GM19328 (cell line): Measurements from ENCODE around the gene ZNF473.

Experiments used
- ATAC-seq: cut with Tn5 transposase; IDR thresholded peaks from one replicate; pipeline ENCODE4 v1.9.1; 2021; ENCODE audit warnings: mild to moderate bottlenecking, moderate library complexity; ENCODE audit not compliant: unreplicated experiment

Gene ZNF473

DNA sequence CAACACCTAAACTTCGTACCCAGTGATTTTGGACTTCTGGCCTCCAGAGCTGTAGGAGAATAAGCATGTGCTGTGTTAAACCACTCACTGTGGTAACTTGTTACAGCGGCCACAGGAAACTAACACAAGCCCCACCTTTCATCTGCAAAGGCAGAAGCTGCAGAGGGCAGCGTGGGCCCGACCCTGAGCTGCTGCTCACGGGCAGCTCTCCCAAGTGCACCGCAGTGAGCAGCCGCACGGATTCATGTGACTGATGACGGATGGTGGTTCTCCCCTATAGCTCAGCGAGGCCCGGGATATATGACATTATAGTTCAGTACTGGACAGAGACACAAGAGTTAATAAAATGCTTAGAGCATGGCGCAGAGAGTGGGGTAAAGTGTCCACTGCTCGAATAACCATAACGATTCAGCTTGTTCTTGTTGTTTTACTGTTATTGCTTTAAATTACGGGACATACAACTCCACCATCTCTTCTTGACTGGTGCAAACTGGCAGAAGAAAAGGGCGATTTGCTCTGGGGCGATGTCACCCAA lies 22.5 kb upstream of the ZNF473 start:
- no peak for ATAC-seq

DNA sequence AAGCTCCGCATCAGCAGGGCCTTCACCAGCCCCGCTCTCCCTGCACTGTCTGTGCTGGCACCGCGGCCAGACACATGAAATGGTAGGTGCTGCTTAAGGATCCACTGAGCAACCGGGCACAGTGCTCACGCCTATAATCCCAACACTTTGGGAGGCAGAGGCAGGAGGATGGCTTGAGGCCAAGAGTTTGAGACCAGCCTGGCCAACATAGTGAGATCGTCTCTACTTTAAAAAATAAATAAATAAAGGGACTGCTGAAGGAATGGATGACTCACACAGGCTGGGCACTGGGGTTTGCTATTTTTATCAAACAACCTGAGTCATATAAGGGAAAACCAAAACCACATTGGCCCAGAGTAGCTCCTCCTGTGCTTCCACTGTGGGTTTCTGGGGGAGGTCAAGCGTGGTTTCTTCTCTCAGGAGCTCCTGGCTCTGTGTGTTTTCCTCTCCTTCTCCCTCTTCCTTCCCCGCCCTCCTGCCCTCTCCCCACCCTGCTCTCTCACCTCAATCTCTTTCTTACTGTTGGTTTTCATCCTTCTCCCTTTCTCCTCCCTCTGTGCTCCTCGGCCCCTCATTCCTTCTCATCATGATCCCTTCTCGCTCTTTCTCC lies 21.9 kb upstream of the ZNF473 start:
- ATAC-seq: no peak

DNA sequence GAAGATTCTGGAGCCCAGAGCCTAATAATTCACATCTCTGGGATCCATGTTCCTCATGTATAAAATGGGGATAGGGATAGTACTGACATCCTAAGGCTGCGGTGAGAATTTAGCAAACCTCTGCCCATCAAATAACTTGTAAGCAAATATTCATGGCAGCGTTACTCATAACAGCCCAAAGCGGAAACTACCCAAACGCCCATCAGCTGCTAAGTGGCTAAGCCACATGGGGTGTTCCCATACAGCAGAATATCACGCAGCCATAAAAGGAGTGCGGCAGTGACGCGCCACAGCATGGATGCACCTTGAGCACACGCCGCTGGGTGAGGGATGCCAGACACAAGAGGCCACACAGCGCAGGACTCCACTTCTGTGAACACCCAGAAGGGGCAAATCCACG lies 20.4 kb upstream of the ZNF473 start:
- no peak for ATAC-seq

DNA sequence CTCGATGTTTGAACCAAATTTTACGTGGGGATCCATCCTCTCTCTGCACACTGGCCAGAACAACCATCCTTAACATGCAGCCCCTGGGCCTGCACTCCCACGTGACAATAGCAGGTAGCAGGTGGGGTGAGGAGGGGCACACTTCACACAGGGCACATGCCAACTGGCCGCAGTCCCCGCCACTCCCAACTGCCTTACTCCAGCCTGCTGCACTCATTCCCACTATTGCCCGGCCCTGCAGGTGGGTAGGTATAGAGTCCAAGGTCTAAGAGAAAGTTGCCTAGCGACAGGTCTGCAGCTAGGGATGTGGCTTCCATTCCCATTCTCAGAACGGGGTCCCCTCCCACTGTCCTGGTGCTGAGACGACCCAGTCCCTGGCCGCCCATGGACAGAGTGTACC lies 18.6 kb upstream of the ZNF473 start:
- ATAC-seq: no peak

DNA sequence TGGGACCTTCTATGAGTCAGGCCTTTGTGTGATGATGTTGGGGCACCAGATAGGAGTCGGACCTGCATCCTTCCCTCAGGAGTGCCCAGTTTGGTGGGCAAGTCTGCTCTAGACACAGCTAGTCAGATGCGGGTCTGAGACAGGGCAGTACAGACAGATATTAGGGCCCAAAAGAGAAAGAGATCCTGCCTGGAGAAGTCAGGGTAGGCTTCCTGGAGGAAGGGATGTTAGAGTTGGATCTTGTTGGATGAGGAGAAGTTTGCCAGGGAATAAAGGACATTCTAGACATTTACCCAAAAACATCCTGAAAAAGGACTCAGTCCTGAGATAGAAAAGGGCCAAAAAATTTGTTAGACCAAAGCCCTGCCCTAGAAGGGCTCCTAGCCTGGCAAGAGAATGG lies 17.9 kb upstream of the ZNF473 start:
- no peak for ATAC-seq

DNA sequence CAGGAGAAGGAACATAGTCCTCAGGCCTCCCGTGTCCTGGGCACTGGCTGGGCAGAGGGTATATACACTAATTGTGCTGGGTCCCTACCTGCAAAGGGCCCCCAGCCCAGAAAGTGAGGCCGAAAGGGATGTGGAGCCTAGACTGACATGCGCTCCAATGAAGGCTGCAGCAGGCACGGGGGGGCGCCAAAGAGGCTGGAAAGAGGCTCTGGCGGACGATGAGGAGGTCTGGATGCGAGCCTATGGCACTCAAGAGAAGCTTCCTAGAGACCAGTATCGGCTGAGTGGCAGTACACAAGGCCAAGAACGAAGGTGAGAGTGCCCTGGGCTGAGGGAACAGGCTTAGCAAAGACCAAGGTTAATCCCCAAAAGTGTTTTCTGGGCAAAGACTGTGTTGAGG lies 17.3 kb upstream of the ZNF473 start:
- no peak for ATAC-seq

DNA sequence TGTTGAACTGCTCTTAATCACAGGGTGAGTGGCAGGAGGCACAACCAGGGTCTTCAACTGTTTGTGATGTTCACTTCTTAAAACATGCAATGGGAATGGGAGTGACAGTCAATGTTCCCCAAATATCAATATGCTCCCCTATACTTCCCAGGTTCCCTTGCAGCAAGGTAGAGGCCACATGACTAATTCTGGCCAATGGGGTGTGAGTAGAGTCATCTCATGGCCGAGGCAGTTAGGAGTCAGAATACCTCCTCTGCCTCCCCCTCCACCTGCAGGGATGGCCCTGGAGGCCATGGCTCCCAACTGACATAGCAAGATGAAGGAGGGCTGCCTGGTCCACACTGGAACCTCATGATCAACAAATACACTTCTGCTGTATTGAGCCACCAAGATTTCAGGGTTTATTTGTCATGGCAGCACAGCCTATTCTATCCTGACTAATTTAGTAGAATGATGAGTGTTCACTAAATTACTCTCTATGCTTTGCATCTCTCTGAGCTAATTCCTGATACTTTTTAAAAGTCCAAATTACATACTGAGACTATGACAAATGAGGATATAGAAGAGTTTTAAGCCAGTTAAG lies 9.5 kb upstream of the ZNF473 start:
- no peak for ATAC-seq

DNA sequence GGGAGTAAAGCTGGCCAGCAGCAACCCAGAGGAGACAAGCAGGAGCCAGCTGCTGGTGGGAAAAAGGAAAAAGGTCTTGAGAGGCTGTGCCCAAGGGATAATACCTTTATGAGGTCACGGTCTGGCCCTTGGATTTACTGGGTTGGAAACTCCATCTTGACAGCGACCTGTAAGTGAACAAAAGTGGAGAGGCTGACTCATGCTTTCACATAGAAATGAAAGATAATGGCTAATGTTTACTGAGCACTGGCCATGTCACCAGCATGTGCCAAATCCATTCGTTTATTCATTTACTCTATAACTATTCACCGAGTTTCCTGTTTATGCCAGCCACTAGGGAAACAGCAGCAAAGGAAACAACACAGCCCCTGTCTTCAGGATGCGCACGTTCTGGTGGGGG lies 5.3 kb upstream of the ZNF473 start:
- ATAC-seq: no peak

DNA sequence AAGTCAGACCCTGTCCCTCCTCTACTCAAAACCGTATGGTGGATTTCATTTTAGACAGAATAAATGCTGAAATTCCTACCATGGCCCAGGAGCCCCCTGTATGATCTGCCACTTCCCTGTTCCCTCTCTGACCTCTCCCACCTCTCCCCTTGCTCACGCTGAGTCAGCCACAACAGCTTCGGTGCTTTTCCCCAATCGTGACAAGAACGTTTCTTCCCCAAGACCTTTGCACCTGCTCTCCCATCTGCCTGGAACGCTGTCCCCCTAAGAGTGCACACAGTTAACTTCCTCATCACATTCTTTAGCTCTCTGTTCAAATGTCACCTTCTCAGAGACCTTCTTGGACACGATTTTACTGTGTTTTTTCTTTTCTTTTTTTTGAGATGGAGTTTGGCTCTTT lies 3.0 kb upstream of the ZNF473 start:
- no peak for ATAC-seq

DNA sequence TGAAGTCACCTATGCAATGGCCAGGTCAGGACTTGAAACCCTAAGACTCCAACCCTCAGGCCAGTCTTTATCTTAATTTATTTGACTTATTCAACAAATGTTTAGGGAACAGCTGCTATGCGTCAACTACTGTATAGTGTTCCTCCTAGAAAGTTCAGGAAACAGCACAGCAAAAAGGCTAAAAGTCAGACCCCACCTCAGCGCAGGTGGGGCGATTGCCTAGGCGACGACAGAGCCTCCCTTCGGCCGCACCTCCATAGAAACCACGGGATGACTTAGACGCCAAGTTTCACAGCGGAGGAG lies 1.1 kb upstream of the ZNF473 start:
- ATAC-seq: no peak

DNA sequence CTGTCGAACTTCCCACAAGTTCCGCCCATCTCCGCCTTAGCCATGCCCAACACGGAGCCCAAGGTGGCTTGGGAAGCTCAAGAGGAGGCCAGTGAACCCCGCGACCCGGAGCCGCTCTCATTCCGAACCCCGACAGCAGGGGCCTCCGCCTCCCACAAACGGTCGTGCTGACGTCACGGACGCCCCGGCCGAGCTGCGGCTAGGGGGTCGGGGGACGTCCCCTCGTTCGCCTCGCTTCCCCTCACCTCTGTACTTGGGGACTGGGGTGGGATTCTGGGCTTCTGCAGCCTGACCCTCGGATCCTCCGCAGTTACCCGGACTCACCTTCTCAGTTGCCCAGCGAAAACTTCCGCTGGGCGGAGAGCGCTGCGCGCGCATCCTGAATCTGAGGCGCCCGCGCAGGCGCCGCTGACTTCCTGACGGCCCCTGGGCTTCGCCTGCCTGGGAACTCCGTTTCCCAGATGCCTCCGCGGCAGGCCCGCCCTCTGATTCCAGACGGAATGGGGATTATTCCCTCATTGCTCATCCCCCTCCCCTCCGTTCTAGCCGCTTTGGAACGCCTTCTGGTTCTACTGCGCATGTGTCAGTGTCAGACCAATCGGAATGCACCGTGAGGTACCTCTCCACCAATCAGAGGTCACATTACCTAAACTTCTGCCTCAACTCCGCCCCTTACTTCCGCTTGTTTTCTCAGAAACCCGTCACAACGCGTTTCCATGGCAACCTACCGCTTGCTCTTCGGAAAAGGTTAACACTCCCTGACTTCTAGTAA lies 597 bp upstream of the ZNF473 start, which contains the start of gene VRK3:
Gene VRK3 (minus strand): TSS at position 351 of the 772 bp plus-strand sequence. CDS start 9,210 bp downstream, outside the sequence.
- ATAC-seq: peak; percentile 79

DNA sequence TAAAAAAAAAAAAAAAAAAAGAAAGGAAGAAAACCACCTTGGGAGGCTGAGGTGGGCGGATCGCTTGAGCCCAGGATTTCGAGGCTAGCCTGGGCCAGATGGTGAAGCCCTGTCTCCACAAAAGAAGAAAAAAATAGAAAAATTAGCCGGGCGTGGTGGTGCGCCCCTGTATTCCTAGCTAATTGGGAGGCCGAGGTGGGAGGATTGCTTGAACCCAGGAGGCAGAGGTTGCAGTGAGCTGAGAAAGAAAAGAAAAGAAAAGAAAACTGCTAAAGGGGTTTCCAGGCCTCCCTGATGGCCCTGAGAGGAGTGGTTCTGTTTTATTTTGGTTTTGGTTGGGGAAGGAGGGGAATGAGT lies 723 bp downstream of the ZNF473 start:
- no peak for ATAC-seq

DNA sequence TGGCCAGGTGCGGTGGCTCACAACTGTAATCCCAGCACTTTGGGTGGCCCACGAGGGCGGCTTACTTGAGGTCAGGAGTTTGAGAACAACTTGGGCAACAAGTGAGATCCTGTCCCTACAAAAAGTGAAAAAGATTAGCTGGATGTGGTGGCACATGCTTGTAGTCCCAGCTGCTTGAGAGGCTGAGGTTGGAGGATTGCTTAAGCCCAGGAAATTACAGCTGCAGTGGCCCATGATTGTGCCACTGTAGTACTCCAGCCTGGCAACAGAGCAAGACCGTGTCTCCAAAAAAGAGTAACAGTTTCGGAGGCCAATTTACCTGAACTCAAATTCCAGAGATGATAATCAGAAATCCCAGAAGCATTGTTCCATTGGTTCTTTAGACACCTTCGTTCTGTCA lies 4.4 kb downstream of the ZNF473 start:
- no peak for ATAC-seq

DNA sequence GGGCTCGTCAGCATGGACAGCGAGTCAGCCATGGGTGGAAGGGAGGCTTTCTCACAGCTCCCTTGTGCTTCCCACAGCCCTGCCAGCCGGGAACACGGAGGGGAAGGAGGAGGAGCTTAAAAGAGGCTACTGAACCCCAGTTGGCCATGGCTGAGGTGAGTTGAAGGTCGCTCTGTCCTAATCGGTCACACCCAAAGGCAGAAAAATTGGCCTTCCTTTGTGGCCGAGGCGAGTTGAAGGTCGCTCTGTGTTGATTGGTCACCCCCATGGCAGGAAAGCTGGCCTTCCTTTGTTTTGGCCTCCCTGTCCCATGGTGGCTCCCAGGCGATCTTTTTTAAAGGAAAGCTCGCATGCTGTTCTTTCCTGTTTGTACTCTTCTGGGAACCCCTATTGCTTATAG lies 5.1 kb downstream of the ZNF473 start:
- ATAC-seq: no peak

DNA sequence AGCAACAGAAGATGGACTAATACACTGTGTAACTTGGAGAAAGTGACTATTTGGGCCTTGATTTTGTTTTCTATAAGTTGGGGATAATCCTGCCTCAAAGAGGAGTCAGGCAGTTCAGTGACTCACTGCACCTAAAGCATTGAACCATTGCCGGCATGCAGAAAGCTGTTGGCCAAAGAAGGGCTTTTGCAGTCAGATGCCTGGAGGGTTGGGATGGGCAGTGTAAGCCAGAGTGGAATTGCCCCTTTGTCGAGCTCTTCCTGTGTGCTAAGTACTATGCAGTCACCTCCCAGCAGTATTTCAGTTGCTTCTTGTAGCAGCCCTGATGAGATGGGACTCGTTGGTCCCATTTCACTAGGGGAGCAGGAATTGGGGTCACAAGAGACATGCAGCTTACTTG lies 11.1 kb downstream of the ZNF473 start:
- no peak for ATAC-seq

DNA sequence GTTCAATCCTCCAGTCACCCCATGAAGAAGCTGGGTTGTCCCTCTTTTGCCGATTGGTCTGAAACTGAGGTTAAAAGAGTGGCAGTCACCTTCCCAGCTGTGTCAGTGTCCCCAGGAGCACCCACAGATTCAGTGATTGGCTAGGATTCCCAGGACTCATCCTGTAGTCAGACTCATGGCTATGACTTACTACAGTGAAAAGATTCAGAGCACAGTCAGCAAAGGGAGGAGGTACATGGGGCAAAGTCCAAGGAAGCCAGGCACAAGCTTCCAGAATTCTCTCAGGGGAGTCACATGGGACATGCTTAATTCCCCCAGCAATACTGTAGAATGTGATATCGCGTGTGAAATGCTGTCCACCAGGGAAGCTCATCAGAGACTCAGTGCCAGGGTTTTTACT lies 14.2 kb downstream of the ZNF473 start:
- ATAC-seq: no peak

DNA sequence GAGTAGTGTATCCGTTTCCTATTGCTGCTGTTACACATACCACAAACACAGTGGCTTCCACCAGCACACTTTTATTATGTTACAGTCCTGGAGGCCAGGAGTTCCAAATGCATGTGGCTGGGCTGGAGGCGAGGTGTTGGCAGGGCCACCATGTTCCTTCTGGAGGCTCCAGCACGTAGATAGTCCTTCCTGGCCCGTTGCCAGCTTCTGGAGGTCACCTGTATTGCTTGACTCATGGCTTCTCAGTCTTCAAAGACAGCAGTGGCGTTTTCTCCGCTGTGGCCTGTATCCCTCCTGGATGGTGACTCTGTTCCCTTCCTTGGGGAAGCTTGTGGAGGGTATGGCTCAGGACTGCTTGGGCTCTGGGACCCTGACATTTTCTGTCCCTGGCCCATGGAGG lies 15.2 kb downstream of the ZNF473 start:
- ATAC-seq: no peak

DNA sequence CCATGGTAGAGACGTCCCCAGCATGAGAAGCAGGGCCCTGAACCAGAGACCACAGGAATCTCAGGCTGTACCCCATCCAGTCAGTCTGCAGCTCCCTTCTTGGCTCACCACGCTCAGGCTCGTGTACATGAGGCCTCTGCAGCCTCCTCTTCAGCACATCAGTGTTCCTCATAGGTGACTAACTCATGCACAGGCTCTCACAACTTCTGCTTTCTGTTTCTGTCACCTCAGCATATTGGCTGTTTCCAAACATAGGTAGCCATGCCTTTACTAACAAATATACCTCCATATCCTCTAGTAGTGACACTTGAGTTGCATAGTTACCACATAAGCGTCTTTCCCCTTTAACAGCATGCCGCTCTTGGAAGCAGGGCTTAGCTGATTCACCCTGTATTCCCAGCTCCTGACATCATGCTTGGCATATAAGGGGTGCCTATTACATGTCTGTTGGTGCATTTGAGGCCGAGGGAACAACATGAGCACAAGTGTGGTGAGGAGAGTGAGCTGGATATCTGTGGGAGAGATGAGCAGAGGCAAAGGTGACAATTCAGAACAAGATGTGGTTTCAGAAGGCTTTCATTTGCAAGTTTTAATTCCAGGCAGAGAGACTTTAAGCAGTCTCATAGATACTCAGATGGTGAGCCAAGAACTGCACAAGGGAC lies 16.7 kb downstream of the ZNF473 start:
- no peak for ATAC-seq

DNA sequence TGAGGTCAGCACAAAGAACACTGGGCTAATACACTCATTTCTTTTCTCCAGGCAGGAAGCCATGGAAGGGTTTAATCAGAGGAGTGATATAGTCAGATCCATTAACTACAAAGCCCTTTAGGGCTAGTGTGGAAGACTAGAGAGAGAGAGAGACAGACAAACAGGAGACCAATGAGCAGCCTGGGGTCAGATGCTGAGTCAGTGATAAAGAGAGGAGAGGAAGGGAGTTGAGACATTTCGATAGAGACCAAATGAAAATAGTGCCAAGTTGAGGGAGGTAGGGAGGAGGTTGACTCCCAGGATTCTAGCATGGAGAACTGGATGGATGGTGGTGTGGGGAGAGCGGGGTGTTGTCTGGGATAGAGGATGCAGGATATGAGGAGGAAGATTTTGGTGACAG lies 18.2 kb downstream of the ZNF473 start:
- no peak for ATAC-seq

DNA sequence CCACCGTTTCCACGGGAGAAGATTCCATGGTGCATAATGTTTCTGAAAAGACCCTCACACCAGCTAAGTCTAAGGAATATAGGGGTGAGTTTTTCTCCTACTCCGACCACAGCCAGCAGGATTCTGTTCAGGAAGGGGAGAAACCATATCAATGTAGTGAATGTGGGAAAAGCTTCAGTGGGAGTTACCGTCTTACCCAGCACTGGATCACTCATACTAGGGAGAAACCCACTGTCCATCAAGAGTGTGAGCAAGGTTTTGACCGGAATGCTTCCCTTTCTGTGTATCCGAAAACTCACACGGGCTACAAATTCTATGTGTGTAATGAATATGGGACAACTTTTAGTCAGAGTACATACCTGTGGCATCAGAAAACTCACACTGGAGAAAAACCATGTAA lies 19.1 kb downstream of the ZNF473 start:
- no peak for ATAC-seq

DNA sequence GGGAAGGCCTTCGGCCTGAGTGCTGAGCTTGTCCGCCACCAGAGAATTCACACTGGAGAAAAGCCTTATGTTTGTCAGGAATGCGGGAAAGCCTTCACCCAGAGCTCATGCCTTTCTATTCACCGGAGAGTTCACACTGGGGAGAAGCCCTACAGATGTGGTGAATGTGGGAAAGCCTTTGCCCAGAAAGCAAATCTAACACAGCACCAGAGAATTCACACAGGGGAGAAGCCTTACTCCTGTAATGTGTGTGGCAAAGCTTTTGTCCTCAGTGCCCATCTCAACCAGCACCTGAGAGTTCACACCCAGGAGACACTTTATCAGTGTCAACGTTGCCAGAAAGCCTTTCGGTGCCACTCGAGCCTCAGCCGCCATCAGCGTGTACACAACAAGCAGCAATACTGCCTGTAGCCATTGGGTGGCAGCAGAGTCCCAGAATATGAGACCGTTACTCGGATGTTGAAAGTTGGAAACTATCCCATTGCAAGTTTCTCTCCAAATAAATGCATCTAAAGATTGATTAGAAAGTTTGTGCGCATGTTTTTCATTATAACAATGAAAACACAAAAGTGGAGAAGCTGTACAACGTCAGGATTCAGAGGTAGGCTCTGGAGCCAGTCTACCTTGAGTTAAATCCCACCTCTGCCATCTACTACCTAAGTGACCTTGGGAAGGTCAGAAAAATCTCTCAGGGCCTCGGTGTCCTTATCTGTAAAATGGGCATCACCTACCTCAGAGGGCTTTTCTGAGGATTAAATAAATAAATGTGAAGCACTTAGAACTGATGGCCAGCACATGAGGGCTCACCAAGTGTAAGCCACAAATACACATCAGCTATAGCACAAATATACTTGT lies 21.1 kb downstream of the ZNF473 start:
- ATAC-seq: no peak
